22Rv1 (cell line): ENCODE measurements around the gene CFAP43.
"Not testable (repeated sequence)": the region's sequence is repeated elsewhere in the genome, so short reads cannot be mapped to it uniquely, and the experiment has no call there.

Experiments
- H3K27ac ChIP-seq: fragments of 450-650 bp; 2 replicates; pipeline ENCODE4 v1.5.1; 2017
- CTCF ChIP-seq: fragments of 450-650 bp; IDR thresholded peaks from 2 replicates; pipeline ENCODE4 v1.5.1; 2017; ENCODE audit warnings: mild to moderate bottlenecking
- ZFX ChIP-seq: fragments of 450-650 bp; IDR thresholded peaks from 2 replicates; pipeline ENCODE4 v1.6.1; 2017; ENCODE audit warnings: antibody characterized with exemption, borderline replicate concordance

Gene CFAP43

DNA sequence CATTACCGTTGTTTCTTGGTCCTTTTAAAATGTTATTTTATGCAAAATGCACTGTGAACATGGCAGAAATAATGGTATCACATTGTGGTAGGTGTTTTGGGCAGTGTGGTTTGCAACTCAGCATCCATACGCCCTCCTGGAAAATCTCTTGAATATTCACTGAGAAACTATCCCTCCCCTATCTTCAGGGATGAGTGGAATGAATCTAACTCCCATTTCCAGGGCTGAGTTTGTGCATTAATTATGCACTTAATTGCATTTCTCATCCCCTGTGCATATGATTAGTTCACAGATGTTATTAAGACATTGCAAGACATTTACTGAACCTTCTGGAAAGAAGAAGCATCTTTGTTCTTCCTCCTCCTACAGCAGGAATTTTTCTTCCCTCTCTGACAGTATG, 36.5 kb downstream of the CFAP43 start:
- TF ChIP-seq ZFX (no peak), CTCF (no peak)
- no peak overlapping the region for H3K27ac ChIP-seq

- TF ChIP-seq ZFX: no peak
- TF ChIP-seq CTCF: no peak
- no peak overlapping the region for H3K27ac ChIP-seq
Measured at GRCh38 chr10:104193787-104194186, 38.4 kb downstream of the CFAP43 start.

DNA sequence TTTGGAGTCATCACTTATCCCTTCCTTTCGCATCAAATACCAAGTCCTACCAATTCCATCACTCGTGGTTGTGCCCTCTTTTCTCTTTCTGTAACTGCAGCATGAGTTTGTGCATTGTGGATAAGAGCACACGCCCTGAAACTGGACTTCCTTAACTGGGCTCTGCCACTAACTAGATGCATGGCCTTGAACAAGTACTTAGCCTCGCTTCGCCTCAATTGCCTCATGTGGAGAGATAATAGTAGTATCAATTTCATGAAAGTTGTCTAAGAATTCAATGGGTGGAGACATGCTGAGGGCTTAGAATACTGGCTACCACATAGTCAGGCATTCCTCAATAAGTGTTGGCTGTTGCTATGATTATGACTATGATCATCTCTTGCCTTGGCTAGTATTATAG, 41.5 kb downstream of the CFAP43 start:
- no peak overlapping the region for H3K27ac ChIP-seq
- TF ChIP-seq ZFX: no peak
- TF ChIP-seq CTCF: no peak

DNA sequence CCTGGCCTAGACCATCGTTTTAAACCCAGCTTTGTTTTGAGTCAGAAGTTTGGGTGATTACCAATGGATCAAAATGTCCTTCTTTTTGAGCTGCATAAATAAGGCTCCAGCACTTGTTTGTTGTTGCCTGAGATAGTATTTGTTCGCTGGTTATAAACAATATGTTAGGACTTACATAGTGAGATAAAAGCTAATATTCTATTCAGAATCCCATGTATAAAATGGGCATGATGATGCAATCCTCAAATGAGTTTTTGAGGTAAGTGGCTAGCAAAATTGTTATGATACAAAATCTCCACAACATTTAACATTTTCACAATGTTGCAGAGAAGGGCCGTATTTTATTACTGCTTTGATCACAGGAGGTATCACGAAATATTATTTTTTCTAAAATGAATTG, 48.5 kb downstream of the CFAP43 start:
- no peak for TF ChIP-seq CTCF
- TF ChIP-seq ZFX: no peak
- H3K27ac ChIP-seq: no peak overlapping the region

DNA sequence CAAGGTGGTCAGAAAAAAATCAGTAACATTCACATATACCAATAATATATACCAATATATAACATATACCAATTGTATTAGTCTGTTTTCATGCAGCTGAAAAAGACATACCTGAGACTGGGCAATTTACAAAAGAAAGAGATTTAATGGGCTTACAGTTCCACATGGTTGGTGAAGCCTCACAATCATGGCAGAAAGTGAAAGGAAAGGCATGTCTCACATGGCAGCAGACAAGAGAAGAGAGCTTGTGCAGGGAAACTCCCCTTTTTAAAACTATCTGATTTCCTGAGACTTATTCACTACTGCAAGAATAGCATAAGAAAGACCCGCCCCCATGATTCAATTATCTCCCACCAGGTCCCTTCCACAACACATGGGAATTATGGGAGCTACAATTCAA, 58.0 kb downstream of the CFAP43 start:
- H3K27ac ChIP-seq: not testable (repeated sequence)

- TF ChIP-seq CTCF (no peak), ZFX (no peak)
- no peak overlapping the region for H3K27ac ChIP-seq
Measured at GRCh38 chr10:104170610-104171254, 61.4 kb downstream of the CFAP43 start.

GRCh38 chr10:104155591-104155990, 76.6 kb downstream of the CFAP43 start:
- no peak for TF ChIP-seq ZFX
- H3K27ac ChIP-seq: no peak overlapping the region

GRCh38 chr10:104151737-104152136, 80.4 kb downstream of the CFAP43 start:
- TF ChIP-seq ZFX (no peak), CTCF (no peak)
- H3K27ac ChIP-seq: no peak overlapping the region
